WTC11 (cell line): ENCODE data around the gene RRP1. TPM values are rescaled to one million over a fixed set of nuclear protein-coding genes. Genes with fewer than 3 reads are reported as not detected.

Source experiments
- ATAC-seq: fragments of 200-7000 bp; cut with Tn5 transposase; 2 replicates; pipeline ENCODE4 v1.10.0; 2021; ENCODE audit warnings: mild to moderate bottlenecking, moderate library complexity
- CTCF ChIA-PET: fragments of 300-600 bp; sonication (Branson Sonifier 250); formaldehyde crosslinking; loops from one replicate; lab custom pipeline; 2021; ENCODE audit warnings: antibody characterized with exemption; lab: Charles Lee
- POLR2A ChIA-PET: fragments of 350-600 bp; sonication (Branson Sonifier 250); formaldehyde crosslinking; loops from one replicate; lab custom pipeline; 2021; ENCODE audit warnings: antibody characterized with exemption; lab: Charles Lee
- DNase-seq: peaks from one replicate; pipeline ENCODE4 v3.0.0; 2021; ENCODE audit warnings: low spot score
- H3K27ac Mint-ChIP-seq: 2 replicates; pipeline ENCODE4 v1.8.0; 2021; ENCODE audit warnings: mixed read lengths
- H3K27me3 Mint-ChIP-seq: 2 replicates; pipeline ENCODE4 v1.8.0; 2021; ENCODE audit warnings: low read depth, mild to moderate bottlenecking, moderate library complexity, mixed read lengths
- H3K36me3 Mint-ChIP-seq: 2 replicates; pipeline ENCODE4 v1.8.0; 2021; ENCODE audit warnings: mixed read lengths
- H3K4me1 Mint-ChIP-seq: 2 replicates; pipeline ENCODE4 v1.8.0; 2022; ENCODE audit warnings: mixed read lengths
- H3K4me3 Mint-ChIP-seq: 2 replicates; pipeline ENCODE4 v1.8.0; 2021; ENCODE audit warnings: mild to moderate bottlenecking, moderate library complexity, mixed read lengths
- H3K9me3 Mint-ChIP-seq: 2 replicates; pipeline ENCODE4 v1.8.0; 2021; ENCODE audit warnings: mixed read lengths
- CREM ChIP-seq: sonication (generic); formaldehyde crosslinking; IDR thresholded peaks from 2 replicates; pipeline ENCODE4 v1.8.1; 2022; ENCODE audit warnings: mild to moderate bottlenecking, missing genetic modification reagents, moderate library complexity
- CTCF ChIP-seq: fragments of 200-600 bp; IDR thresholded peaks from 2 replicates; pipeline ENCODE4 v1.8.0; 2022; ENCODE audit warnings: antibody characterized with exemption
- GRHL2 ChIP-seq: fragments of 250-450 bp; sonication (Bioruptor Pico); IDR thresholded peaks from 2 replicates; pipeline ENCODE4 v1.8.0; 2022; ENCODE audit warnings: mild to moderate bottlenecking, moderate library complexity; ENCODE audit not compliant: insufficient replicate concordance, severe bottlenecking
- IRF2 ChIP-seq: sonication (generic); formaldehyde crosslinking; IDR thresholded peaks from 2 replicates; pipeline ENCODE4 v1.8.0; 2022; ENCODE audit warnings: low read depth, missing genetic modification reagents, borderline replicate concordance
- JUN ChIP-seq: sonication (generic); formaldehyde crosslinking; IDR thresholded peaks from 2 replicates; pipeline ENCODE4 v1.8.0; 2023; ENCODE audit warnings: mild to moderate bottlenecking, missing genetic modification reagents
- KAT7 ChIP-seq: sonication (generic); formaldehyde crosslinking; IDR thresholded peaks from 2 replicates; pipeline ENCODE4 v1.8.1; 2023; ENCODE audit warnings: missing genetic modification reagents, mild to moderate bottlenecking, borderline replicate concordance
- MYBL2 ChIP-seq: sonication (generic); formaldehyde crosslinking; IDR thresholded peaks from 2 replicates; pipeline ENCODE4 v1.8.1; 2023; ENCODE audit warnings: mild to moderate bottlenecking, moderate library complexity, missing genetic modification reagents
- NR3C1 ChIP-seq: sonication (generic); formaldehyde crosslinking; conservative IDR thresholded peaks from 2 replicates; pipeline ENCODE4 v1.8.1; 2023; ENCODE audit warnings: low read depth, mild to moderate bottlenecking, missing genetic modification reagents
- OVOL2 ChIP-seq: fragments of 250-450 bp; sonication (Bioruptor Pico); IDR thresholded peaks from 2 replicates; pipeline ENCODE4 v1.9.0; 2021; ENCODE audit warnings: mild to moderate bottlenecking, borderline replicate concordance
- SP1 ChIP-seq: sonication (generic); formaldehyde crosslinking; conservative IDR thresholded peaks from 2 replicates; pipeline ENCODE4 v1.8.1; 2022; ENCODE audit warnings: missing genetic modification reagents
- ZNF317 ChIP-seq: sonication (generic); formaldehyde crosslinking; IDR thresholded peaks from 2 replicates; pipeline ENCODE4 v1.8.1; 2023; ENCODE audit warnings: low read depth, mild to moderate bottlenecking, moderate library complexity, missing genetic modification reagents, borderline replicate concordance
- ZNF396 ChIP-seq: fragments of 250-450 bp; sonication (Bioruptor Pico); IDR thresholded peaks from 2 replicates; pipeline ENCODE4 v1.8.0; 2021; ENCODE audit warnings: mild to moderate bottlenecking, moderate library complexity, borderline replicate concordance
- ZNF423 ChIP-seq: fragments of 250-450 bp; sonication (Bioruptor Pico); IDR thresholded peaks from 2 replicates; pipeline ENCODE4 v2.1.2; 2022; ENCODE audit warnings: mild to moderate bottlenecking, moderate library complexity
- ZNF512 ChIP-seq: sonication (generic); formaldehyde crosslinking; IDR thresholded peaks from 2 replicates; pipeline ENCODE4 v1.8.1; 2022; ENCODE audit warnings: missing genetic modification reagents, borderline replicate concordance
- ZNF671 ChIP-seq: fragments of 250-450 bp; sonication (Bioruptor Pico); IDR thresholded peaks from 2 replicates; pipeline ENCODE4 v1.8.0; 2021; ENCODE audit warnings: mild to moderate bottlenecking
- total RNA-seq: library from RNA; stranded (reverse); gene quantifications from 3 replicates; pipeline ENCODE4 v1.2.3, GENCODE V29; 2021
- TF ChIP-seq, protein P1 (sequence below): sonication (generic); formaldehyde crosslinking; IDR thresholded peaks from 2 replicates; pipeline ENCODE4 v1.8.0; 2023; ENCODE audit warnings: mild to moderate bottlenecking, missing genetic modification reagents
- TF ChIP-seq, protein P2 (sequence below): sonication (generic); formaldehyde crosslinking; IDR thresholded peaks from 2 replicates; pipeline ENCODE4 v1.8.1; 2022; ENCODE audit warnings: mild to moderate bottlenecking, moderate library complexity, missing genetic modification reagents
- TF ChIP-seq, protein P3 (sequence below): sonication (generic); formaldehyde crosslinking; IDR thresholded peaks from 2 replicates; pipeline ENCODE4 v1.8.0; 2022; ENCODE audit warnings: mild to moderate bottlenecking, missing genetic modification reagents
- TF ChIP-seq, protein P4 (sequence below): fragments of 250-450 bp; sonication (Bioruptor Pico); IDR thresholded peaks from 2 replicates; pipeline ENCODE4 v1.9.0; 2021; ENCODE audit warnings: mild to moderate bottlenecking

RRP1 gene
- total RNA-seq, 1 experiment from 2014 or later = 53.0 TPM

- TF ChIP-seq ZNF512 = no peak
Observed at GRCh38 chr21:43771199-43771675, 18.1 kb upstream of the RRP1 start (continued).

DNA sequence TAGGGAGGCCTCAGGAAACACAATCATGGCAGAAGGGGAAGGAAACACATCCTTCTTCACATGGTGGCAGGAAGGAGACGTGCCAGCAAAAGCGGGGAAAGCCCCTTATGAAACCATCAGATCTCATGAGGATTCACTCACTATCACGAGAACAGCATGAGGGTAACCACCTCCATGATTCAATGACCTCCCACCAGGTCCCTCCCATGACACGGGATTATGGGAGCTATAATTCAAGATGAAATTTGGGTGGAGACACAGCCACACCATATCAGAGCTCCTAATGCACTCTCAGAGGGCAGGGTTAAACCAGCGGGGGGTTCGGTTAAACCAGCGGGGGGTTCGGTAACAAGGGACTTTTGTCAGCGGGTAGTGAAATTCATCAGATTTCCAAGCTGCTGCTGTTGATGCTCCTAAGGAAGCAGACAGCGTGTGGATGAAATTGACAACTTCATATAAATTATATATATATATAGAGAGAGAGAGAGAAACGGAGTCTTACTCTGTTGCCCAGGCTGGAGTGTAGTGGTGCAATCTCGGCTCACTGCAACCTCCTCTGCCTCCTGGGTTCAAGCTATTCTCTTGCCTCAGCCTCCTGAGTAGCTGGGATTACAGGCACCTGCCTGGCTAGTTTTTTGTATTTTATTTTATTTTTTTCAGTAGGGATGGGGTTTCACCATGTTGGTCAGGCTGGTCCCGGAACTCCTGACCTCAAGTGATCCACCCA is 17.5 kb upstream of the RRP1 start:
- ATAC-seq (no peak), DNase-seq (no peak)
- H3K27me3 Mint-ChIP-seq = peaks cover 2% of the 10 kb centered on the region; the same call in 1 of the 2 replicates
- POLR2A ChIA-PET = no interaction called here
- CTCF ChIA-PET = interaction anchor here (0.6 to 4.3 kb wide), 3 partner anchors 18 to 43 kb away, joined by 3 to 20 read pairs (median 8); partner anchors contain the start of gene RRP1
- peaks cover 64% of the 10 kb centered on the region for H3K4me1 Mint-ChIP-seq
- H3K9me3 Mint-ChIP-seq = no peaks in the 10 kb centered on the region
- no peak for TF ChIP-seq ZNF317 (CRISPR knock-in tag)
- peaks cover 13% of the 10 kb centered on the region for H3K36me3 Mint-ChIP-seq
- H3K27ac Mint-ChIP-seq = peak overlapping the region; percentile 40; the same call in 1 of the 2 replicates
- no peak overlapping the region for H3K4me3 Mint-ChIP-seq

- CTCF ChIA-PET = interaction anchor here (0.6 to 4.3 kb wide), 4 partner anchors 17 to 45 kb away, joined by 3 to 20 read pairs (median 8); partner anchors contain the start of gene RRP1
- POLR2A ChIA-PET = no interaction called here
- no peaks in the 10 kb centered on the region for H3K9me3 Mint-ChIP-seq
- peaks cover 61% of the 10 kb centered on the region for H3K4me1 Mint-ChIP-seq
- peak; percentile 50 for DNase-seq
- peak overlapping the region; percentile 63; the same call in 1 of the 2 replicates for H3K27ac Mint-ChIP-seq
- H3K4me3 Mint-ChIP-seq = peak overlapping the region; percentile 14; the same call in 1 of the 2 replicates
- peaks cover 2% of the 10 kb centered on the region; the same call in 1 of the 2 replicates for H3K27me3 Mint-ChIP-seq
- H3K36me3 Mint-ChIP-seq = peaks cover 13% of the 10 kb centered on the region
- ATAC-seq = no peak
- TF ChIP-seq, protein P1, sequence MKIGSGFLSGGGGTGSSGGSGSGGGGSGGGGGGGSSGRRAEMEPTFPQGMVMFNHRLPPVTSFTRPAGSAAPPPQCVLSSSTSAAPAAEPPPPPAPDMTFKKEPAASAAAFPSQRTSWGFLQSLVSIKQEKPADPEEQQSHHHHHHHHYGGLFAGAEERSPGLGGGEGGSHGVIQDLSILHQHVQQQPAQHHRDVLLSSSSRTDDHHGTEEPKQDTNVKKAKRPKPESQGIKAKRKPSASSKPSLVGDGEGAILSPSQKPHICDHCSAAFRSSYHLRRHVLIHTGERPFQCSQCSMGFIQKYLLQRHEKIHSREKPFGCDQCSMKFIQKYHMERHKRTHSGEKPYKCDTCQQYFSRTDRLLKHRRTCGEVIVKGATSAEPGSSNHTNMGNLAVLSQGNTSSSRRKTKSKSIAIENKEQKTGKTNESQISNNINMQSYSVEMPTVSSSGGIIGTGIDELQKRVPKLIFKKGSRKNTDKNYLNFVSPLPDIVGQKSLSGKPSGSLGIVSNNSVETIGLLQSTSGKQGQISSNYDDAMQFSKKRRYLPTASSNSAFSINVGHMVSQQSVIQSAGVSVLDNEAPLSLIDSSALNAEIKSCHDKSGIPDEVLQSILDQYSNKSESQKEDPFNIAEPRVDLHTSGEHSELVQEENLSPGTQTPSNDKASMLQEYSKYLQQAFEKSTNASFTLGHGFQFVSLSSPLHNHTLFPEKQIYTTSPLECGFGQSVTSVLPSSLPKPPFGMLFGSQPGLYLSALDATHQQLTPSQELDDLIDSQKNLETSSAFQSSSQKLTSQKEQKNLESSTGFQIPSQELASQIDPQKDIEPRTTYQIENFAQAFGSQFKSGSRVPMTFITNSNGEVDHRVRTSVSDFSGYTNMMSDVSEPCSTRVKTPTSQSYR (CRISPR knock-in tag) = 0 out of 2 replicates have a peak, but pooled peaks have one; percentile 32
- TF ChIP-seq ZNF423 (CRISPR knock-in tag) (peak; percentile 66), CREM (CRISPR knock-in tag) (no peak), SP1 (CRISPR knock-in tag) (peak; percentile 27; the same call in 1 of the 2 replicates)
Observed at GRCh38 chr21:43772425-43772821, 17.0 kb upstream of the RRP1 start.

DNA sequence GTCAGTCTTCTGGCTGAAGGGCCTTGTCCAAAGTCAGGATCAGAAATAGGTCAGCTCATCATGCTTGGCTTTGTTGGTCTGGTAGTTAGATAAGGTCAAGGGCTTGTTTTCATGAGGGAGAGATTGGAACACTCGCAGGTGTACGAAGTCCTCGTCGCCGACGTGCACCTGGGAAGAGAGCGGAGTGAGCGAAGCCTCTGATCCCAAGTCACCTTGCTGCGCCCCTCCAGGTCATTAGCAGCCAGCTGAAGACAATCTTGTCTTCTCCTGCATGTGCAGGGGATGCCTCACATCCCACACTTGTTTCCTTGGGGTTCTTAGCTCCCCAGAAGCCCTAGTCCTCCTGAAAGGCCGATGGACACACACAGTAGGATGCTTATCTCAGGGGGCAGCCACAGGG is 15.2 kb upstream of the RRP1 start:
- Mint-ChIP-seq H3K36me3 (peaks cover 13% of the 10 kb centered on the region), H3K4me3 (no peak overlapping the region; the same call in 1 of the 2 replicates), H3K4me1 (peaks cover 55% of the 10 kb centered on the region), H3K27ac (0 out of 2 replicates have a peak overlapping the region, but pooled peaks have one; percentile 4), H3K9me3 (no peaks in the 10 kb centered on the region), H3K27me3 (peaks cover 2% of the 10 kb centered on the region; the same call in 1 of the 2 replicates)
- POLR2A ChIA-PET = interaction anchor here (0.8 kb wide), 1 partner anchor 33 kb away, joined by 4 read pairs; no protein-coding TSS in a partner anchor
- CTCF ChIA-PET = interaction anchor here (1.5 to 4.3 kb wide), 2 partner anchors 15 to 46 kb away, joined by 7 to 20 read pairs; partner anchors contain the start of gene RRP1
- ATAC-seq (no peak), DNase-seq (no peak)
- TF ChIP-seq IRF2 (CRISPR knock-in tag) (no peak), NR3C1 (no peak), KAT7 (no peak), CTCF (no peak), MYBL2 (no peak), JUN (CRISPR knock-in tag) (no peak), ZNF396 (CRISPR knock-in tag) (no peak), GRHL2 (CRISPR knock-in tag) (no peak), ZNF671 (CRISPR knock-in tag) (no peak), OVOL2 (no peak)
- TF ChIP-seq, protein P2, sequence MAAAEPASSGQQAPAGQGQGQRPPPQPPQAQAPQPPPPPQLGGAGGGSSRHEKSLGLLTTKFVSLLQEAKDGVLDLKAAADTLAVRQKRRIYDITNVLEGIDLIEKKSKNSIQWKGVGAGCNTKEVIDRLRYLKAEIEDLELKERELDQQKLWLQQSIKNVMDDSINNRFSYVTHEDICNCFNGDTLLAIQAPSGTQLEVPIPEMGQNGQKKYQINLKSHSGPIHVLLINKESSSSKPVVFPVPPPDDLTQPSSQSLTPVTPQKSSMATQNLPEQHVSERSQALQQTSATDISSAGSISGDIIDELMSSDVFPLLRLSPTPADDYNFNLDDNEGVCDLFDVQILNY (CRISPR knock-in tag) = no peak
- TF ChIP-seq, protein P3, sequence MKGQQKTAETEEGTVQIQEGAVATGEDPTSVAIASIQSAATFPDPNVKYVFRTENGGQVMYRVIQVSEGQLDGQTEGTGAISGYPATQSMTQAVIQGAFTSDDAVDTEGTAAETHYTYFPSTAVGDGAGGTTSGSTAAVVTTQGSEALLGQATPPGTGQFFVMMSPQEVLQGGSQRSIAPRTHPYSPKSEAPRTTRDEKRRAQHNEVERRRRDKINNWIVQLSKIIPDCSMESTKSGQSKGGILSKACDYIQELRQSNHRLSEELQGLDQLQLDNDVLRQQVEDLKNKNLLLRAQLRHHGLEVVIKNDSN (CRISPR knock-in tag) = no peak
- TF ChIP-seq, protein P4, sequence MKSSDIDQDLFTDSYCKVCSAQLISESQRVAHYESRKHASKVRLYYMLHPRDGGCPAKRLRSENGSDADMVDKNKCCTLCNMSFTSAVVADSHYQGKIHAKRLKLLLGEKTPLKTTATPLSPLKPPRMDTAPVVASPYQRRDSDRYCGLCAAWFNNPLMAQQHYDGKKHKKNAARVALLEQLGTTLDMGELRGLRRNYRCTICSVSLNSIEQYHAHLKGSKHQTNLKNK (CRISPR knock-in tag) = no peak
